Nephron (organoid): ENCODE data around the gene PDE4D.
"Not testable (repeated sequence)": the region's sequence is repeated elsewhere in the genome, so short reads cannot be mapped to it uniquely, and the experiment has no call there.

ENCODE experiments used
- H3K27ac Mint-ChIP-seq, 3 experiments: 2 replicates each; pipeline ENCODE4 v1.8.0; 2020; ENCODE audit warnings: mixed read lengths in 3 of 3, mild to moderate bottlenecking in 2 of 3, moderate library complexity in 1 of 3
- H3K27me3 Mint-ChIP-seq: 2 replicates; pipeline ENCODE4 v1.8.0; 2021; ENCODE audit warnings: low read depth, mild to moderate bottlenecking, moderate library complexity, mixed read lengths
- H3K36me3 Mint-ChIP-seq: 2 replicates; pipeline ENCODE4 v1.8.0; 2020; ENCODE audit warnings: low read depth, mixed read lengths
- H3K4me1 Mint-ChIP-seq: 2 replicates; pipeline ENCODE4 v1.8.0; 2020; ENCODE audit warnings: mixed read lengths
- H3K4me3 Mint-ChIP-seq, 3 experiments: 2 replicates each; pipeline ENCODE4 v1.8.0; 2020; ENCODE audit warnings: mild to moderate bottlenecking in 3 of 3, mixed read lengths in 3 of 3, moderate library complexity in 2 of 3
- H3K9me3 Mint-ChIP-seq: 2 replicates; pipeline ENCODE4 v1.8.0; 2020; ENCODE audit warnings: mixed read lengths
- TF ChIP-seq, protein P1 (sequence below), 3 experiments: fragments of 200-600 bp; sonication (generic); IDR thresholded peaks; one replicate each; pipeline ENCODE4 v1.5.0; 2021; ENCODE audit warnings: antibody characterized with exemption in 3 of 3; ENCODE audit not compliant: unreplicated experiment in 3 of 3

Gene PDE4D

DNA sequence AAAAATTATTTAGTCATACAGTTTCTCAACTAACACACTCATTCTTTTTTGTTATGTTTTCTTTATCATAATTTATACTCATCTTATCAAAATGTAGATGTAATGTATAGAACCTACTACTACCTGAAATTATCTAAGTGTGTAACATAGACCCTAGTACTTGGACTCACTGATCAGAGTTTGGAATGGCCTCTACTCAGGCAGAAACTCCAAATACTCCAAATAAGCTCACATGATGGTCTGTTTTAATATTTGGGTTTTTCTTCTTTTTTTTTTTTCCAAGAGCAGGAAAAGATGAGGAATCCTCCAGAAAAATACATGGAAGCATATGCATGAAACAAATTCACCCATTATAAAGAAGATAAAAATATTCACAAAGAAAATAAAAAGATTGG, 126.3 kb downstream of the PDE4D start:
- H3K9me3 Mint-ChIP-seq: no peaks in the 10 kb centered on the region
- H3K4me3 Mint-ChIP-seq: peak overlapping the region; percentile 92 to 96 (median 94)
- TF ChIP-seq, protein P1, sequence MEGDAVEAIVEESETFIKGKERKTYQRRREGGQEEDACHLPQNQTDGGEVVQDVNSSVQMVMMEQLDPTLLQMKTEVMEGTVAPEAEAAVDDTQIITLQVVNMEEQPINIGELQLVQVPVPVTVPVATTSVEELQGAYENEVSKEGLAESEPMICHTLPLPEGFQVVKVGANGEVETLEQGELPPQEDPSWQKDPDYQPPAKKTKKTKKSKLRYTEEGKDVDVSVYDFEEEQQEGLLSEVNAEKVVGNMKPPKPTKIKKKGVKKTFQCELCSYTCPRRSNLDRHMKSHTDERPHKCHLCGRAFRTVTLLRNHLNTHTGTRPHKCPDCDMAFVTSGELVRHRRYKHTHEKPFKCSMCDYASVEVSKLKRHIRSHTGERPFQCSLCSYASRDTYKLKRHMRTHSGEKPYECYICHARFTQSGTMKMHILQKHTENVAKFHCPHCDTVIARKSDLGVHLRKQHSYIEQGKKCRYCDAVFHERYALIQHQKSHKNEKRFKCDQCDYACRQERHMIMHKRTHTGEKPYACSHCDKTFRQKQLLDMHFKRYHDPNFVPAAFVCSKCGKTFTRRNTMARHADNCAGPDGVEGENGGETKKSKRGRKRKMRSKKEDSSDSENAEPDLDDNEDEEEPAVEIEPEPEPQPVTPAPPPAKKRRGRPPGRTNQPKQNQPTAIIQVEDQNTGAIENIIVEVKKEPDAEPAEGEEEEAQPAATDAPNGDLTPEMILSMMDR (IDR thresholded peaks at IDR 0.05; ENCODE audit: unreplicated experiment in 3 of 3): no peak
- H3K36me3 Mint-ChIP-seq: peaks cover 3% of the 10 kb centered on the region
- peaks cover 35% of the 10 kb centered on the region for H3K4me1 Mint-ChIP-seq
- H3K27ac Mint-ChIP-seq: peak overlapping the region; percentile 91 to 96 (median 95)
- no peaks in the 10 kb centered on the region for H3K27me3 Mint-ChIP-seq

- H3K36me3 Mint-ChIP-seq: peaks cover 3% of the 10 kb centered on the region
- TF ChIP-seq, protein P1 (IDR thresholded peaks at IDR 0.05; ENCODE audit: unreplicated experiment in 3 of 3): no peak
- peaks cover 35% of the 10 kb centered on the region for H3K4me1 Mint-ChIP-seq
- no peaks in the 10 kb centered on the region for H3K9me3 Mint-ChIP-seq
- peak overlapping the region; percentile 92 to 96 (median 94) for H3K4me3 Mint-ChIP-seq
- peak overlapping the region; percentile 91 to 96 (median 95) for H3K27ac Mint-ChIP-seq
- H3K27me3 Mint-ChIP-seq: no peaks in the 10 kb centered on the region
Observed at GRCh38 chr5:59766427-59767210, 126.9 kb downstream of the PDE4D start.

GRCh38 chr5:59765446-59765845, 128.1 kb downstream of the PDE4D start:
- peaks cover 35% of the 10 kb centered on the region for H3K4me1 Mint-ChIP-seq
- no peaks in the 10 kb centered on the region for H3K9me3 Mint-ChIP-seq
- TF ChIP-seq, protein P1 (IDR thresholded peaks at IDR 0.05; ENCODE audit: unreplicated experiment in 3 of 3): no peak
- H3K27ac Mint-ChIP-seq: peak overlapping the region in 2 of 3 experiments; percentile 68 to 91
- peaks cover 3% of the 10 kb centered on the region for H3K36me3 Mint-ChIP-seq
- no peaks in the 10 kb centered on the region for H3K27me3 Mint-ChIP-seq
- peak overlapping the region; percentile 30 to 51 (median 39) for H3K4me3 Mint-ChIP-seq

- Mint-ChIP-seq H3K9me3 (no peaks in the 10 kb centered on the region), H3K4me1 (peaks cover 41% of the 10 kb centered on the region)
- TF ChIP-seq, protein P1 (IDR thresholded peaks at IDR 0.05; ENCODE audit: unreplicated experiment in 3 of 3): no peak
Observed at GRCh38 chr5:59764361-59764760, 129.2 kb downstream of the PDE4D start.

DNA sequence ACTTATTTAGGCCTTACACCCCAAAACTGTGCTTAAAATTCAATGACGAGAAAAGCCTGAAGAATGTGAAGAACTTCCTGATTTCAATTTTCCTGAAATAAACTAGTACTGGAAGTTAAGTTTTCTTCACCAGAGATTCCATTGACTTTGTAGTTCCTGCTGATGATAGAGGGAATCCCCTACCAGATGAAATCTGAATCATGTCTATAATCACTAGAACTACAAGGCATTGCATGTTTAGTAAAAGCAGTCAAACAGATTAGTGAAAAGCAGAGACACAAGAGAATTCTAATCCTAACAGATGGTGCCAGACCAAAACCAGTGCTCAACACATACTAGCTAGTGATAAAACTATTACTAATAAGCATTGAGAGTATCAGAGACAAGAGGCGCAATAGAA, 130.0 kb downstream of the PDE4D start:
- H3K36me3 Mint-ChIP-seq: peaks cover 3% of the 10 kb centered on the region
- H3K27ac Mint-ChIP-seq: peak overlapping the region in 1 of 3 experiments; percentile 50
- no peaks in the 10 kb centered on the region for H3K9me3 Mint-ChIP-seq
- peak overlapping the region in 1 of 3 experiments; percentile 5 for H3K4me3 Mint-ChIP-seq
- no peaks in the 10 kb centered on the region for H3K27me3 Mint-ChIP-seq
- H3K4me1 Mint-ChIP-seq: peaks cover 34% of the 10 kb centered on the region
- TF ChIP-seq, protein P1 (IDR thresholded peaks at IDR 0.05; ENCODE audit: unreplicated experiment in 3 of 3): no peak

More at GRCh38 chr5:59764361-59764760, 129.2 kb downstream of the PDE4D start:
- no peaks in the 10 kb centered on the region for H3K27me3 Mint-ChIP-seq
- no peak overlapping the region for H3K4me3 Mint-ChIP-seq
- no peak overlapping the region for H3K27ac Mint-ChIP-seq
- peaks cover 3% of the 10 kb centered on the region for H3K36me3 Mint-ChIP-seq

DNA sequence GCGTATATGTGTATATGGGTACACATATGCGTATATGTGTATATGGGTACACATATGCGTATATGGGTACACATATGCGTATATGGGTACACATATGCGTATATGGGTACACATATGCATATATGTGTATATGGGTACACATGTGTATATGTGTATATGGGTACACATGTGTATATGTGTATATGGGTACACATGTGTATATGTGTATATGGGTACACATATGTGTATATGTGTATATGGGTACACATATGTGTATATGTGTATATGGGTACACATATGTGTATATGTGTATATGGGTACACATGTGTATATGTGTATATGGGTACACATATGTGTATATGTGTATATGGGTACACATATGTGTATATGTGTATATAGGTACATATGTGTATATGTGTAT, 131.3 kb downstream of the PDE4D start:
- not testable (repeated sequence) for H3K27me3 Mint-ChIP-seq, H3K4me3 Mint-ChIP-seq, H3K27ac Mint-ChIP-seq, H3K36me3 Mint-ChIP-seq, H3K9me3 Mint-ChIP-seq
- peaks cover 26% of the 10 kb centered on the region for H3K4me1 Mint-ChIP-seq
